Gastrocnemius medialis (tissue), 4 donors: ENCODE measurements around the gene RASSF5.

Source experiments
- POLR2A ChIP-seq, 2 donors: fragments of 450-650 bp; IDR thresholded peaks; one replicate each; pipeline ENCODE4 v1.6.1; 2017; ENCODE audit warnings: antibody characterized with exemption in 2 of 2, mild to moderate bottlenecking in 2 of 2, moderate library complexity in 2 of 2
- TF ChIP-seq, protein P1 (sequence below), 5 experiments: fragments of 450-650 bp in 3 of 5; fragments of 200-600 bp in 2 of 5; sonication (generic) in 2 of 5; IDR thresholded peaks in 4 of 5; conservative IDR thresholded peaks in 1 of 5; 1 replicate in 4 of 5; 2 replicates in 1 of 5; pipeline ENCODE4 v1.5.1; 2016 to 2019; ENCODE audit warnings: antibody characterized with exemption in 5 of 5, mild to moderate bottlenecking in 3 of 5, moderate library complexity in 3 of 5

GRCh38 chr1:206570529-206570928 lies 63.2 kb downstream of the RASSF5 start:
- TF ChIP-seq, protein P1, sequence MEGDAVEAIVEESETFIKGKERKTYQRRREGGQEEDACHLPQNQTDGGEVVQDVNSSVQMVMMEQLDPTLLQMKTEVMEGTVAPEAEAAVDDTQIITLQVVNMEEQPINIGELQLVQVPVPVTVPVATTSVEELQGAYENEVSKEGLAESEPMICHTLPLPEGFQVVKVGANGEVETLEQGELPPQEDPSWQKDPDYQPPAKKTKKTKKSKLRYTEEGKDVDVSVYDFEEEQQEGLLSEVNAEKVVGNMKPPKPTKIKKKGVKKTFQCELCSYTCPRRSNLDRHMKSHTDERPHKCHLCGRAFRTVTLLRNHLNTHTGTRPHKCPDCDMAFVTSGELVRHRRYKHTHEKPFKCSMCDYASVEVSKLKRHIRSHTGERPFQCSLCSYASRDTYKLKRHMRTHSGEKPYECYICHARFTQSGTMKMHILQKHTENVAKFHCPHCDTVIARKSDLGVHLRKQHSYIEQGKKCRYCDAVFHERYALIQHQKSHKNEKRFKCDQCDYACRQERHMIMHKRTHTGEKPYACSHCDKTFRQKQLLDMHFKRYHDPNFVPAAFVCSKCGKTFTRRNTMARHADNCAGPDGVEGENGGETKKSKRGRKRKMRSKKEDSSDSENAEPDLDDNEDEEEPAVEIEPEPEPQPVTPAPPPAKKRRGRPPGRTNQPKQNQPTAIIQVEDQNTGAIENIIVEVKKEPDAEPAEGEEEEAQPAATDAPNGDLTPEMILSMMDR (IDR thresholded peaks at IDR 0.05 in 4 of 5, conservative IDR thresholded peaks at IDR 0.05 in 1 of 5) = no peak
- no peak for TF ChIP-seq POLR2A (IDR thresholded peaks at IDR 0.05)
